ENCODE measurements around the gene KCNMA1. TPM values are rescaled to one million over a fixed set of nuclear protein-coding genes. Genes with fewer than 3 reads are reported as not detected.

KCNMA1 gene
- polyA plus RNA-seq, 1 of the 3 experiments (the other 2 are of a cell fraction): 107 TPM

GRCh38 chr10:77671594-77672252, 34.1 kb upstream of the KCNMA1 start:
- ChIA-PET POLR2A (no interaction called here), CTCF (interaction anchor here (0.9 to 1.5 kb wide), 2 partner anchors 9 to 14 kb away, joined by 4 read pairs; no protein-coding TSS in a partner anchor)
- no peaks in the 10 kb centered on the region for H3K36me3 ChIP-seq (replicated peaks in 1 of 2; ENCODE audit: control insufficient read depth in 1 of 2, insufficient read depth in 2 of 2, low read length in 1 of 2)
- H3K27ac ChIP-seq (ENCODE audit: low read depth in 2 of 2, low read length in 1 of 2): no peak overlapping the region
- H4K20me1 ChIP-seq (ENCODE audit: insufficient read depth): no peaks in the 10 kb centered on the region
- H3K4me2 ChIP-seq: no peak overlapping the region
- no peak for TF ChIP-seq POLR2AphosphoS5 (IDR thresholded peaks at IDR 0.05; ENCODE audit: low read depth, low read length)
- TF ChIP-seq MXI1 (IDR thresholded peaks at IDR 0.05; ENCODE audit: low read depth, low read length): no peak
- 80% methylated on average over 5 of the region's 10 CpGs for WGBS (ENCODE audit: low lambda C conversion rate)
- H3K4me1 ChIP-seq (ENCODE audit: control insufficient read depth in 1 of 2, insufficient read depth in 2 of 2, low read depth in 1 of 2, low read length in 1 of 2): no peaks in the 10 kb centered on the region; a peak in 1 of 4 replicates
- H3F3A ChIP-seq (replicated peaks; ENCODE audit: insufficient read depth): no peaks in the 10 kb centered on the region
- no peak overlapping the region for H2AFZ ChIP-seq (ENCODE audit: low read depth)
- H3K4me3 ChIP-seq (ENCODE audit: low read depth in 2 of 2, low read length in 1 of 2): no peak overlapping the region
- no peak for DNase-seq
- no peaks in the 10 kb centered on the region for H3K79me2 ChIP-seq (ENCODE audit: insufficient read depth)
- H3K27me3 ChIP-seq (ENCODE audit: insufficient read depth): no peaks in the 10 kb centered on the region
- H3K9me3 ChIP-seq: no peaks in the 10 kb centered on the region
- no peak overlapping the region for H3K9ac ChIP-seq
- no peaks in the 10 kb centered on the region for H3K9me2 ChIP-seq

GRCh38 chr10:77670817-77671443, 33.3 kb upstream of the KCNMA1 start:
- H3K4me1 ChIP-seq (ENCODE audit: control insufficient read depth in 1 of 2, insufficient read depth in 2 of 2, low read depth in 1 of 2, low read length in 1 of 2): no peaks in the 10 kb centered on the region; a peak in 1 of 4 replicates
- ChIA-PET CTCF (interaction anchor here (0.9 to 1.5 kb wide), 2 partner anchors 10 to 15 kb away, joined by 4 read pairs; no protein-coding TSS in a partner anchor), POLR2A (no interaction called here)
- TF ChIP-seq EZH2phosphoT487 (IDR thresholded peaks at IDR 0.05; ENCODE audit: borderline replicate concordance, low read depth) (no peak), POLR2AphosphoS5 (IDR thresholded peaks at IDR 0.05; ENCODE audit: low read depth, low read length) (no peak), FOXJ3 (CRISPR knock-in tag; IDR thresholded peaks at IDR 0.05) (no peak), RXRA (IDR thresholded peaks at IDR 0.05; ENCODE audit: borderline replicate concordance, low read depth) (no peak), SMC3 (IDR thresholded peaks at IDR 0.05; ENCODE audit: low read depth, low read length) (no peak), TCF12 (IDR thresholded peaks at IDR 0.05) (no peak), RAD21 (IDR thresholded peaks at IDR 0.05; ENCODE audit: low read length) (no peak), MXI1 (IDR thresholded peaks at IDR 0.05; ENCODE audit: low read depth, low read length) (no peak), USF1 (IDR thresholded peaks at IDR 0.05; ENCODE audit: borderline replicate concordance, low read depth) (no peak), MAX (IDR thresholded peaks at IDR 0.05; ENCODE audit: low read depth) (no peak), GATA2 (CRISPR knock-in tag; IDR thresholded peaks at IDR 0.05) (no peak), IRF3 (IDR thresholded peaks at IDR 0.05; ENCODE audit: low read depth, low read length) (no peak), MEF2A (IDR thresholded peaks at IDR 0.05; ENCODE audit: borderline replicate concordance, low read depth) (no peak), TAF1 (IDR thresholded peaks at IDR 0.05; ENCODE audit: borderline replicate concordance, low read depth, low read length) (no peak), ELF1 (IDR thresholded peaks at IDR 0.05) (no peak), NFIC (IDR thresholded peaks at IDR 0.05; ENCODE audit: borderline replicate concordance) (no peak), JUND (IDR thresholded peaks at IDR 0.05) (no peak), ZBTB33 (IDR thresholded peaks at IDR 0.05; ENCODE audit: borderline replicate concordance, low read depth) (no peak)
- no peak overlapping the region for H3K4me3 ChIP-seq (ENCODE audit: low read depth in 2 of 2, low read length in 1 of 2)
- no peak overlapping the region for H3K27ac ChIP-seq (ENCODE audit: low read depth in 2 of 2, low read length in 1 of 2)
- H4K20me1 ChIP-seq (ENCODE audit: insufficient read depth): no peaks in the 10 kb centered on the region
- no peak for DNase-seq
- no peaks in the 10 kb centered on the region for H3K9me3 ChIP-seq
- H3F3A ChIP-seq (replicated peaks; ENCODE audit: insufficient read depth): no peaks in the 10 kb centered on the region
- H3K9ac ChIP-seq: no peak overlapping the region
- no peaks in the 10 kb centered on the region for H3K27me3 ChIP-seq (ENCODE audit: insufficient read depth)
- 68% methylated on average over 5 of the region's 5 CpGs for WGBS (ENCODE audit: low lambda C conversion rate)
- no peaks in the 10 kb centered on the region for H3K9me2 ChIP-seq
- no peaks in the 10 kb centered on the region for H3K79me2 ChIP-seq (ENCODE audit: insufficient read depth)
- H3K36me3 ChIP-seq (replicated peaks in 1 of 2; ENCODE audit: control insufficient read depth in 1 of 2, insufficient read depth in 2 of 2, low read length in 1 of 2): no peaks in the 10 kb centered on the region
- H3K4me2 ChIP-seq: no peak overlapping the region
- H2AFZ ChIP-seq (ENCODE audit: low read depth): no peak overlapping the region

Measured in SK-N-SH (cell line).